A549 (cell line): ENCODE measurements around the gene KLHL8.

Experiments used
- TF ChIP-seq, protein P1 (sequence below): fragments of >200 bp; sonication (Bioruptor Twin); formaldehyde crosslinking; IDR thresholded peaks from 3 replicates; pipeline ENCODE4 v1.5.1; 2016
- TF ChIP-seq, protein P2 (sequence below): IDR thresholded peaks from 2 replicates; pipeline ENCODE4 v1.6.1; 2012

DNA sequence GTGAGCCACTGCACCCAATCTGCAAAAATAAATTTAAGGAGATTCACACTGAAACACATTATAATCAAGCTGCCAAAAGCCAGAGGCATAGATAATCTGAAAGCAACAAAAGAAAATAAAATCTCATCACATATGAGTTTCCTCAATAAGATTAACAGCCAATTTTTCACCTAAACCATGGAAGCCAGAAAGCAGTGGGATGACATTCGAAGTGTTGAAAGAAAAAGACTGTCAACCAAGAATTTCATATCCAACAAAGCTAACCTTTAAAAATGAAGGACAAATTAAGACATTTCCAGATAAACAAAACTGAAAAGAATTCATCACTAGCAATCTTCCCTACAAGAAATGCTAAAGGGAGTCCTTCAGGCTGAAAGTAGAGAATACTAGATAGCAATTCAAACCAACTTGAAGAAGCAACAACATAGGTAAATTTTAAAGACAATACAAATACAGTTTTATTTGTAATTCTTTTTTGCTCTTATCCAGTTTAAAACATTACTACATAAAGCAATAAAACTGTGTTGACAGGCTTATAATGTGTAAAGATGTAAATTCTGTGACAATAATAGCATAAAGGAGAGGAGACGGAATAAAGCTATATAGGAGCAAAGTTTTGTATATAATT lies 23.1 kb upstream of the KLHL8 start:
- TF ChIP-seq, protein P1, sequence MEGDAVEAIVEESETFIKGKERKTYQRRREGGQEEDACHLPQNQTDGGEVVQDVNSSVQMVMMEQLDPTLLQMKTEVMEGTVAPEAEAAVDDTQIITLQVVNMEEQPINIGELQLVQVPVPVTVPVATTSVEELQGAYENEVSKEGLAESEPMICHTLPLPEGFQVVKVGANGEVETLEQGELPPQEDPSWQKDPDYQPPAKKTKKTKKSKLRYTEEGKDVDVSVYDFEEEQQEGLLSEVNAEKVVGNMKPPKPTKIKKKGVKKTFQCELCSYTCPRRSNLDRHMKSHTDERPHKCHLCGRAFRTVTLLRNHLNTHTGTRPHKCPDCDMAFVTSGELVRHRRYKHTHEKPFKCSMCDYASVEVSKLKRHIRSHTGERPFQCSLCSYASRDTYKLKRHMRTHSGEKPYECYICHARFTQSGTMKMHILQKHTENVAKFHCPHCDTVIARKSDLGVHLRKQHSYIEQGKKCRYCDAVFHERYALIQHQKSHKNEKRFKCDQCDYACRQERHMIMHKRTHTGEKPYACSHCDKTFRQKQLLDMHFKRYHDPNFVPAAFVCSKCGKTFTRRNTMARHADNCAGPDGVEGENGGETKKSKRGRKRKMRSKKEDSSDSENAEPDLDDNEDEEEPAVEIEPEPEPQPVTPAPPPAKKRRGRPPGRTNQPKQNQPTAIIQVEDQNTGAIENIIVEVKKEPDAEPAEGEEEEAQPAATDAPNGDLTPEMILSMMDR = no peak
- TF ChIP-seq, protein P2, sequence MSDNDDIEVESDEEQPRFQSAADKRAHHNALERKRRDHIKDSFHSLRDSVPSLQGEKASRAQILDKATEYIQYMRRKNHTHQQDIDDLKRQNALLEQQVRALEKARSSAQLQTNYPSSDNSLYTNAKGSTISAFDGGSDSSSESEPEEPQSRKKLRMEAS = no peak
